Keratinocyte (primary cell): ENCODE measurements around the gene MASP2. TPM values are rescaled to one million over a fixed set of nuclear protein-coding genes. Genes with fewer than 3 reads are reported as not detected.

Experiments used
- DNase-seq: peaks from one replicate; pipeline ENCODE4 v3.0.0-alpha.2; 2011; ENCODE audit warnings: low read depth, missing footprints, low spot score
- FAIRE-seq: peaks from 2 replicates; lab custom pipeline; 2011; peaks lifted over from hg19 to GRCh38; lab: Jason Lieb, UNC
- H2AFZ ChIP-seq: 2 replicates; pipeline ENCODE4 v1.6.0; 2012; ENCODE audit warnings: low read length, control low read depth, inconsistent platforms; ENCODE audit not compliant: control insufficient read depth
- H3K27ac ChIP-seq: 2 replicates; pipeline ENCODE4 v1.5.1; 2011; ENCODE audit warnings: low read length; ENCODE audit not compliant: control insufficient read depth, insufficient read depth
- H3K27me3 ChIP-seq: 3 replicates; pipeline ENCODE4 v1.6.0; 2011; ENCODE audit warnings: low read length; ENCODE audit not compliant: control insufficient read depth, insufficient read depth; ENCODE audit errors: extremely low read depth
- H3K36me3 ChIP-seq, 2 experiments: 2 replicates in 1 of 2; 3 replicates in 1 of 2; pipeline ENCODE4 v1.5.1; 2011; ENCODE audit warnings: low read length in 2 of 2, mild to moderate bottlenecking in 1 of 2; ENCODE audit not compliant: control insufficient read depth in 2 of 2, insufficient read depth in 2 of 2; ENCODE audit errors: extremely low read depth in 1 of 2
- H3K4me1 ChIP-seq: 3 replicates; pipeline ENCODE4 v1.5.1; 2011; ENCODE audit warnings: low read length; ENCODE audit not compliant: control insufficient read depth, insufficient read depth; ENCODE audit errors: extremely low read depth
- H3K4me2 ChIP-seq: 3 replicates; pipeline ENCODE4 v1.6.0; 2011; ENCODE audit warnings: low read depth, low read length; ENCODE audit not compliant: control insufficient read depth, insufficient read depth; ENCODE audit errors: extremely low read depth
- H3K4me3 ChIP-seq, 3 experiments: fragments of 200-600 bp in 1 of 3; sonication (generic) in 1 of 3; 2 replicates in 2 of 3; 3 replicates in 1 of 3; pipeline ENCODE4 v1.5.1; 2011 to 2016; ENCODE audit warnings: low read length in 3 of 3, mild to moderate bottlenecking in 3 of 3, control low read depth in 2 of 3, inconsistent platforms in 1 of 3, low read depth in 1 of 3, mixed read lengths in 1 of 3, mixed run types in 1 of 3, moderate library complexity in 1 of 3; ENCODE audit not compliant: control insufficient read depth in 2 of 3, insufficient read depth in 2 of 3; ENCODE audit errors: extremely low read depth in 1 of 3
- H3K79me2 ChIP-seq: 2 replicates; pipeline ENCODE4 v1.6.0; 2012; ENCODE audit warnings: low read length; ENCODE audit not compliant: control insufficient read depth, insufficient read depth
- H3K9ac ChIP-seq: 3 replicates; pipeline ENCODE4 v1.6.0; 2011; ENCODE audit warnings: low read length; ENCODE audit not compliant: control insufficient read depth, insufficient read depth; ENCODE audit errors: extremely low read depth
- H3K9me1 ChIP-seq: 3 replicates; pipeline ENCODE4 v1.6.0; 2011; ENCODE audit warnings: low read length; ENCODE audit not compliant: control insufficient read depth, insufficient read depth; ENCODE audit errors: extremely low read depth
- H3K9me3 ChIP-seq: 2 replicates; pipeline ENCODE4 v1.5.1; 2012; ENCODE audit warnings: low read depth, low read length; ENCODE audit not compliant: control insufficient read depth
- H4K20me1 ChIP-seq: 3 replicates; pipeline ENCODE4 v1.6.0; 2011; ENCODE audit warnings: low read length; ENCODE audit not compliant: control insufficient read depth, insufficient read depth; ENCODE audit errors: extremely low read depth
- EZH2 ChIP-seq: IDR thresholded peaks from one replicate; pipeline ENCODE4 v1.6.1; 2012; ENCODE audit warnings: inconsistent platforms, mild to moderate bottlenecking, low read length, moderate library complexity
- dilution Hi-C: fragments of 300-500 bp; cut with MboI; formaldehyde crosslinking; loops from one replicate; pipeline ENCODE4 v1.7.0; 2020; ENCODE audit warnings: low sequenced_read_pairs; ENCODE audit not compliant: extremely low pct_ligation_motif_present
- polyA plus RNA-seq, 5 experiments: library from polyadenylated mRNA; depleted of rRNA in 3 of 5; stranded (reverse) in 3 of 5; stranded (forward) in 1 of 5; unstranded in 1 of 5; fragments of >200 nt; gene quantifications; 1 replicate in 1 of 5; 2 replicates in 3 of 5; 3 replicates in 1 of 5; pipeline versions ENCODE4 v1.2.1 to v1.2.3, GENCODE V29; 2011 to 2012; ENCODE audit warnings: missing spikeins in 2 of 5, low read depth in 1 of 5, low replicate concordance in 1 of 5
- TF ChIP-seq, protein P1 (sequence below), 3 experiments: IDR thresholded peaks in 1 of 3; conservative IDR thresholded peaks in 1 of 3; optimal IDR thresholded peaks in 1 of 3; 2 replicates in 2 of 3; 3 replicates in 1 of 3; pipeline versions ENCODE3 to v1.5.1; 2011; ENCODE audit warnings: low read length in 3 of 3, mild to moderate bottlenecking in 3 of 3, moderate library complexity in 2 of 3, control low read depth in 1 of 3, inconsistent platforms in 1 of 3; ENCODE audit not compliant: insufficient read depth in 2 of 3; ENCODE audit errors: extremely low read depth in 1 of 3

The MASP2 gene
- polyA plus RNA-seq, 1 donor (not counting 4 experiments of a cell fraction or from before 2014, with no cell fraction given): 0.03 TPM

DNA sequence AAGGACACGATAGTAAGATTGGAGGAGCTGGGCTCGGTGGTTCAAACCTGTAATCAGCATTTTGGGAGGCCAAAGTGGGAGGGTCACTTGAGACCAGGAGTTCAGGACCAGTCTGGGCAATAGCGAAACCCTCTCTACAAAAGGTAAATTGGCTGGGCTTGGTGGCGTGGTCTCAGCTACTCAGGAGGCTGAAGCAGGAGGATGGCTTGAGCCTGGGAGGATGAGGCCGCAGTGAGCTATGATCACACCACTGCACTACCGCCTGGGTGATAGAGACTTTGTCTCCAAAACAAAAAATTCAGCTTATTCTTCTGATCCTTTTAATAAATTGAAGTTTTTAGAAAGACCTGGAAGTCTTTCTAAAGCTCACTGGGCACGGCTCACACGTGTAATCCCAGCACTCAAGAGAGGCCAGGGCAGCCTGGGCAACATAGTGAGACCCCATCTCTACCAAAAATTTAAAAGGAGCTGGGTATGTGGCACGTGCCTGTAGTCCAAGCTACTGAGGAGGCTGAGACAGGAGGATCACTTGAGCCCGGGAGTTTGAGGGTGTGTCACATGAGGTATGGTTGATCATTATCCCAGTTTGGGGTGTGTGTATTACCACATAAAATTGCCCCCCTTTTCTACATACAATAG lies 15.3 kb downstream of the MASP2 start:
- Histone ChIP-seq H3K9ac (no peak overlapping the region), H3K4me2 (no peak overlapping the region), H3K27ac (no peak overlapping the region), H3K36me3 (peaks cover 5 to 19% of the 10 kb centered on the region in 2 experiments), H3K9me3 (no peaks in the 10 kb centered on the region), H3K9me1 (peaks cover under 1% of the 10 kb centered on the region), H2AFZ (no peak overlapping the region), H4K20me1 (no peaks in the 10 kb centered on the region), H3K4me1 (no peaks in the 10 kb centered on the region), H3K4me3 (no peak overlapping the region), H3K79me2 (peaks cover 5% of the 10 kb centered on the region), H3K27me3 (no peaks in the 10 kb centered on the region)
- dilution Hi-C loops: no loop called here
- DNase-seq: no peak
- TF ChIP-seq, protein P1, sequence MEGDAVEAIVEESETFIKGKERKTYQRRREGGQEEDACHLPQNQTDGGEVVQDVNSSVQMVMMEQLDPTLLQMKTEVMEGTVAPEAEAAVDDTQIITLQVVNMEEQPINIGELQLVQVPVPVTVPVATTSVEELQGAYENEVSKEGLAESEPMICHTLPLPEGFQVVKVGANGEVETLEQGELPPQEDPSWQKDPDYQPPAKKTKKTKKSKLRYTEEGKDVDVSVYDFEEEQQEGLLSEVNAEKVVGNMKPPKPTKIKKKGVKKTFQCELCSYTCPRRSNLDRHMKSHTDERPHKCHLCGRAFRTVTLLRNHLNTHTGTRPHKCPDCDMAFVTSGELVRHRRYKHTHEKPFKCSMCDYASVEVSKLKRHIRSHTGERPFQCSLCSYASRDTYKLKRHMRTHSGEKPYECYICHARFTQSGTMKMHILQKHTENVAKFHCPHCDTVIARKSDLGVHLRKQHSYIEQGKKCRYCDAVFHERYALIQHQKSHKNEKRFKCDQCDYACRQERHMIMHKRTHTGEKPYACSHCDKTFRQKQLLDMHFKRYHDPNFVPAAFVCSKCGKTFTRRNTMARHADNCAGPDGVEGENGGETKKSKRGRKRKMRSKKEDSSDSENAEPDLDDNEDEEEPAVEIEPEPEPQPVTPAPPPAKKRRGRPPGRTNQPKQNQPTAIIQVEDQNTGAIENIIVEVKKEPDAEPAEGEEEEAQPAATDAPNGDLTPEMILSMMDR (optimal IDR thresholded peaks at IDR 0.05 in 1 of 3, IDR thresholded peaks at IDR 0.05 in 1 of 3, conservative IDR thresholded peaks at IDR 0.05 in 1 of 3; ENCODE audit: extremely low read depth in 1 of 3, insufficient read depth in 2 of 3, low read length in 3 of 3): no peak
- FAIRE-seq: no peak

DNA sequence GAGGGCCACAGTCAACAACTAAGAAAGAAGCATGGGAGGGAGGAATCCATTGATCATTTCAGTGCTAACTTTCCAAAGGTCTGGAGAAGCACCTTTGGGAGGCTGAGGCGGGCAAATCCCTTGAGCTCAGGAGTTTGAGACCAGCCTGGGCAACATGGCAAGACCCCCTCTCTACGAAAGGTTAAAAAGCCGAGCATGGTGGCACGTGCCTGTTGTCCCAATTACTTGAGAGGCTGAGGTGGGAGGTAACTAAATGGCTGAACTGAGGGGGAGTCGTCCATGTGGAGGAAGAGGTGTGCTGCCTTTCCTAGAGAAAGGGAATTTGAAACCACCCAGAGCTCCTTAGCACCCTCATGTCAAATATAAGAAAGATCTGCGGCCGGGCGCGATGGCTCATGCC lies 16.2 kb downstream of the MASP2 start:
- Histone ChIP-seq H3K79me2 (peaks cover 7% of the 10 kb centered on the region), H3K27ac (no peak overlapping the region), H3K4me1 (peaks cover 2% of the 10 kb centered on the region), H3K9me3 (no peaks in the 10 kb centered on the region), H3K36me3 (peaks cover 5 to 26% of the 10 kb centered on the region in 2 experiments), H4K20me1 (no peaks in the 10 kb centered on the region), H3K4me3 (no peak overlapping the region), H2AFZ (no peak overlapping the region), H3K27me3 (no peaks in the 10 kb centered on the region), H3K9me1 (peaks cover 3% of the 10 kb centered on the region), H3K4me2 (no peak overlapping the region), H3K9ac (no peak overlapping the region)
- dilution Hi-C loops: no loop called here
- no peak for FAIRE-seq
- DNase-seq: no peak
- TF ChIP-seq, protein P1 (optimal IDR thresholded peaks at IDR 0.05 in 1 of 3, IDR thresholded peaks at IDR 0.05 in 1 of 3, conservative IDR thresholded peaks at IDR 0.05 in 1 of 3; ENCODE audit: extremely low read depth in 1 of 3, insufficient read depth in 2 of 3, low read length in 3 of 3): no peak
- TF ChIP-seq EZH2: no peak
